ENCODE measurements around the gene PMPCB. TPM values are rescaled to one million over a fixed set of nuclear protein-coding genes. Genes with fewer than 3 reads are reported as not detected.
A peak's percentile ranks its signal among the peaks of the same experiment; 100 is the strongest.
"Not testable (repeated sequence)": the region's sequence is repeated elsewhere in the genome, so short reads cannot be mapped to it uniquely, and the experiment has no call there.

Gene PMPCB, protein sequence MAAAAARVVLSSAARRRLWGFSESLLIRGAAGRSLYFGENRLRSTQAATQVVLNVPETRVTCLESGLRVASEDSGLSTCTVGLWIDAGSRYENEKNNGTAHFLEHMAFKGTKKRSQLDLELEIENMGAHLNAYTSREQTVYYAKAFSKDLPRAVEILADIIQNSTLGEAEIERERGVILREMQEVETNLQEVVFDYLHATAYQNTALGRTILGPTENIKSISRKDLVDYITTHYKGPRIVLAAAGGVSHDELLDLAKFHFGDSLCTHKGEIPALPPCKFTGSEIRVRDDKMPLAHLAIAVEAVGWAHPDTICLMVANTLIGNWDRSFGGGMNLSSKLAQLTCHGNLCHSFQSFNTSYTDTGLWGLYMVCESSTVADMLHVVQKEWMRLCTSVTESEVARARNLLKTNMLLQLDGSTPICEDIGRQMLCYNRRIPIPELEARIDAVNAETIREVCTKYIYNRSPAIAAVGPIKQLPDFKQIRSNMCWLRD
- 53.3 TPM for total RNA-seq (2013)
- 10 to 100 TPM; 42.8 to 50.8 (median 44.9) TPM for polyA plus RNA-seq
- polyA minus RNA-seq = 13.2 and 17.5 TPM in 2 replicates
- total RNA-seq = 38.8 to 80.0 (median 59.2) reads per million in 11 experiments

DNA sequence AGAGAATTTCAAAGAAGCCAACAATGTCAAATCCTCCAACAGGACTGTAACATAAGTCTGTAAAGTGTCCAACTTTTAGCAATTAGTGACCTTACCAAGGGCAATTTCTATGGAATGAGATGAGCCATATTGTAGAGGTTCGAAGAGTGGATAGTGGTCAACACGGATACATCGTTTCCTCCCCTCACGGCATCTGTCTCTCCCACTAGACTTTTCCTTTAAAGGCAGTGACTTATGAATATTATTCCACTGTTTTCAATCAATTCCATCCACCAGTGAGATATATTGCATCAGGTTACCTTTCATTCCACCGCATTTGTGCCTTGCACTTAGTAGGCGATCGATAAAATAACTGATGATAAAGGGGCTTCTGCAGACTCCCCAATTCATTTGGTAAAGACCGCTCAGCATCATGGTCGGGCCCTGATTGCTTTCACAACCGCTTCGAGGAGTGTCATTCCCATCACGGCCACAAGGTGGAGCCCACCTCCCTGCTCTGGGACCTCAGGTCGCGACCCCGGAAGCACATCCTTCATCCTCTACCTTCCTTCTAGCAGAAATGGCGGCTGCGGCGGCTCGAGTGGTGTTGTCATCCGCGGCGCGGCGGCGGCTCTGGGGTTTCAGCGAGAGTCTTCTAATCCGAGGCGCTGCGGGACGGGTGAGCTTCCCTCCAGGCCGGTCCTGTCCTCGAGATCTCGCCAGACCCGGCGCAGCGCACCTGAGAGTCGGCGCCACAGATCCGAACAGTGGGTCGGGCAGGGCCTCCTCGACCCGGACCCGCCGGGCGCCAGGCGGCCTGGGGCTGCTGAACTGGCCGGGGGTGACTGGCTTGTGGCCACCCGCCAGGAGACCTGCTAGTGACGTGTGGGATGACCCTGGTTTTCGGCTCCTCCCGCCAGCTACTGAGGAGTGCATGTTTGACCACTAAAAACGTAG is at the start of gene PMPCB:
Gene PMPCB (plus strand): TSS at position 535 of the 936 bp plus-strand sequence. CDS start 25 bp downstream, at position 560.
- peak within 1 kb of the TSS; percentile 90 for H3K4me2 ChIP-seq (replicated peaks; ENCODE audit: extremely low read depth, low read length, poor library complexity, severe bottlenecking)
- H3K4me1 Mint-ChIP-seq = peaks cover 21% of the 10 kb centered on the region
- H3K9me3 ChIP-seq (replicated peaks in 1 of 2; ENCODE audit: control insufficient read depth in 1 of 2, insufficient read depth in 1 of 2, low read length in 2 of 2) = no peaks in the 10 kb centered on the region
- peaks cover 11 to 15% of the 10 kb centered on the region in 2 donors for H3K4me1 ChIP-seq (ENCODE audit: control insufficient read depth in 1 of 2, insufficient read depth in 2 of 2, low read length in 2 of 2)
- peak within 1 kb of the TSS; percentile 80 to 85 (median 84) for H3K4me3 ChIP-seq (replicated peaks in 1 of 3; ENCODE audit: low read depth in 2 of 3, low read length in 3 of 3)
- peaks cover 0 to 2% (median 0%) of the 10 kb centered on the region in 7 donors for H3K9me3 Mint-ChIP-seq
- no peaks in the 10 kb centered on the region for H4K20me1 ChIP-seq (ENCODE audit: insufficient read depth, low read length)
- peak within 1 kb of the TSS; percentile 80 for H2AFZ ChIP-seq (ENCODE audit: insufficient read depth, low read depth, low read length, poor library complexity, severe bottlenecking)
- H3K27me3 Mint-ChIP-seq (ENCODE audit: low read depth in 3 of 3) = peaks cover 0 to 1% (median 1%) of the 10 kb centered on the region in 3 donors
- peak within 1 kb of the TSS; percentile 81 to 84 for H3K27ac ChIP-seq (ENCODE audit: low read depth in 1 of 2, low read length in 2 of 2)
- peak within 1 kb of the TSS; percentile 81 to 83 for H3K4me3 Mint-ChIP-seq
- DNase-seq = peak; percentile 88 to 92 (median 90)
- TF ChIP-seq, protein P1, sequence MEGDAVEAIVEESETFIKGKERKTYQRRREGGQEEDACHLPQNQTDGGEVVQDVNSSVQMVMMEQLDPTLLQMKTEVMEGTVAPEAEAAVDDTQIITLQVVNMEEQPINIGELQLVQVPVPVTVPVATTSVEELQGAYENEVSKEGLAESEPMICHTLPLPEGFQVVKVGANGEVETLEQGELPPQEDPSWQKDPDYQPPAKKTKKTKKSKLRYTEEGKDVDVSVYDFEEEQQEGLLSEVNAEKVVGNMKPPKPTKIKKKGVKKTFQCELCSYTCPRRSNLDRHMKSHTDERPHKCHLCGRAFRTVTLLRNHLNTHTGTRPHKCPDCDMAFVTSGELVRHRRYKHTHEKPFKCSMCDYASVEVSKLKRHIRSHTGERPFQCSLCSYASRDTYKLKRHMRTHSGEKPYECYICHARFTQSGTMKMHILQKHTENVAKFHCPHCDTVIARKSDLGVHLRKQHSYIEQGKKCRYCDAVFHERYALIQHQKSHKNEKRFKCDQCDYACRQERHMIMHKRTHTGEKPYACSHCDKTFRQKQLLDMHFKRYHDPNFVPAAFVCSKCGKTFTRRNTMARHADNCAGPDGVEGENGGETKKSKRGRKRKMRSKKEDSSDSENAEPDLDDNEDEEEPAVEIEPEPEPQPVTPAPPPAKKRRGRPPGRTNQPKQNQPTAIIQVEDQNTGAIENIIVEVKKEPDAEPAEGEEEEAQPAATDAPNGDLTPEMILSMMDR (IDR thresholded peaks at IDR 0.05) = peak; percentile 95
- peak within 1 kb of the TSS; percentile 84 for H3K9ac ChIP-seq (ENCODE audit: insufficient read depth, low read length, poor library complexity, severe bottlenecking)
- H3K36me3 Mint-ChIP-seq = peaks cover 19 to 27% of the 10 kb centered on the region in 2 donors
- intact Hi-C loops (cut with micrococcal nuclease) = loop anchor here (5.0 to 10.0 kb wide), 3 partner anchors 45 to 222 kb away; partner anchors contain the start of genes ARMC10 (in 1 of the 2), DNAJC2 (in 1 of the 2) and FBXL13 (in 1 of the 2)
- H3K79me2 ChIP-seq (ENCODE audit: insufficient read depth, low read length) = peaks cover 30% of the 10 kb centered on the region
- H3K27ac Mint-ChIP-seq = peak within 1 kb of the TSS; percentile 85 to 96 (median 93)
- H3K27me3 ChIP-seq (ENCODE audit: control insufficient read depth in 2 of 2, insufficient read depth in 2 of 2, low read length in 2 of 2) = no peaks in the 10 kb centered on the region
- 0% methylated on average over 48 of the region's 52 CpGs for whole genome bisulfite sequencing (ENCODE audit: insufficient coverage)
- H3K36me3 ChIP-seq (replicated peaks in 1 of 2; ENCODE audit: control insufficient read depth in 1 of 2, insufficient read depth in 2 of 2, low read length in 2 of 2) = peaks cover 24 to 34% of the 10 kb centered on the region in 2 donors

DNA sequence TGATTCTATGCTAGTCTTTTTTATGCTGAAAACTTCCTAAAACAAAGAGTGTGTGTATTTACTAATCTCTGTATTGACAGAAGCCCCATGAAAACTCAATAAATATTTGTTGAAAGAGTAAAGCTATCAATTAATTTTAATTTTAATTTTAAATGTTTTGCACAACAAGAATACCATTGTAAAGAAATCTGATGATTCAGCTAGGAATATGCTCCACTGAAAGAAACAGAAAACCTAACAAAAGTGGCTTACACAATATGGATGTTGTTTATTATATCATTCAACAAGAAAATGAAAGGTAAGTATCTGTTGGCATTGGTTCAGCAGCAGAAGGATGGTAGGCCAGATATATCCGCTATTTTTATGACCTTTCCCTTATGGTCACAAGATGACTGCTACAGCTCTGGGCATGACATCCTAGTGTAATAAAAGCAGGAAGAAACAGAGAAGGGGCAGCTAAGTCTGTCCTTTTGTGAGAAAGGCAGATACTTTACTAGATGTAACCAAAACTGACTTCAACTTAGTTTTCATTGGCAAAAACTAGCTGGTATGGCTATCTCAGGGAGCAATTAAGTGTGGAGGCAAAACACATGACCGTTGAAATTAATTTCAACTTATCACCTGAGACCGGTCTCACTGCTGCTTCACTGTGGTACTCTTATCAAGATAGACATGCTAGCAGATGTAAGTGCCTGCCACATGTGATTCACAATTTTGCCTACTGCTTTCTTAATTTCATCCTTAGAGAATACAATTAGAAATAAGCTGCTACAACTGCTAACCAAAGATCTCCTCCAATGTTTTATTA is 43.3 kb upstream of the PMPCB start:
- H3K27me3 ChIP-seq (ENCODE audit: control insufficient read depth in 2 of 2, insufficient read depth in 2 of 2, low read length in 2 of 2); H3K27me3 Mint-ChIP-seq (ENCODE audit: low read depth in 3 of 3); H3K4me3 ChIP-seq (replicated peaks in 1 of 3; ENCODE audit: low read depth in 2 of 3, low read length in 3 of 3); H3K4me1 Mint-ChIP-seq; H3K4me2 ChIP-seq (replicated peaks; ENCODE audit: extremely low read depth, low read length, poor library complexity, severe bottlenecking); H3K4me1 ChIP-seq (ENCODE audit: control insufficient read depth in 1 of 2, insufficient read depth in 2 of 2, low read length in 2 of 2); H2AFZ ChIP-seq (ENCODE audit: insufficient read depth, low read depth, low read length, poor library complexity, severe bottlenecking); H3K27ac Mint-ChIP-seq; intact Hi-C loops (cut with micrococcal nuclease); H3K79me2 ChIP-seq (ENCODE audit: insufficient read depth, low read length); H3K9me3 ChIP-seq (replicated peaks in 1 of 2; ENCODE audit: control insufficient read depth in 1 of 2, insufficient read depth in 1 of 2, low read length in 2 of 2); H3K4me3 Mint-ChIP-seq; H3K27ac ChIP-seq (ENCODE audit: low read depth in 1 of 2, low read length in 2 of 2); H3K36me3 ChIP-seq (replicated peaks in 1 of 2; ENCODE audit: control insufficient read depth in 1 of 2, insufficient read depth in 2 of 2, low read length in 2 of 2); DNase-seq; H3K9me3 Mint-ChIP-seq; H4K20me1 ChIP-seq (ENCODE audit: insufficient read depth, low read length); H3K36me3 Mint-ChIP-seq; H3K9ac ChIP-seq (ENCODE audit: insufficient read depth, low read length, poor library complexity, severe bottlenecking): not testable (repeated sequence)
- 55% methylated on average over 2 of the region's 3 CpGs for WGBS (ENCODE audit: insufficient coverage)

DNA sequence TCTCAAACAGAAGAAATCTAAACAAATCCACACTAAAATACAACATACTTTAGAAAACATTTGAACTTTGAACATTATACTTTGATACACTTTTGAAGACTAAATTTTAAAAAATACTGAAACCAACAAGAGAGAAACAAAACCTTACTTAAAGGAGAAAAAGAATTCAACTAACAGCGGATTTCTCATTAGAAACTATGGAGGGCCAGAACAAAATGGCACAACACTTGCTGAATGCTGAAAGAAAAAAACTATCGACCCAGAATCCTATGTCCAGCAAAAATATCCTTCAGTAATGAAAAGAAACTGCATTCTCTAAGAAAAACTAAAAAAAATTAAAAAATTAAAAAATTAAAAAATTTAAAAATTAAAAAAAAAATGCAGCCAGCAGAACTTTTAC is 33.2 kb upstream of the PMPCB start:
- DNase-seq; H3K9ac ChIP-seq (ENCODE audit: insufficient read depth, low read length, poor library complexity, severe bottlenecking); H2AFZ ChIP-seq (ENCODE audit: insufficient read depth, low read depth, low read length, poor library complexity, severe bottlenecking); H3K79me2 ChIP-seq (ENCODE audit: insufficient read depth, low read length); H3K4me1 ChIP-seq (ENCODE audit: control insufficient read depth in 1 of 2, insufficient read depth in 2 of 2, low read length in 2 of 2); H3K4me3 ChIP-seq (replicated peaks in 1 of 3; ENCODE audit: low read depth in 2 of 3, low read length in 3 of 3); H3K27ac ChIP-seq (ENCODE audit: low read depth in 1 of 2, low read length in 2 of 2); H4K20me1 ChIP-seq (ENCODE audit: insufficient read depth, low read length); H3K9me3 ChIP-seq (replicated peaks in 1 of 2; ENCODE audit: control insufficient read depth in 1 of 2, insufficient read depth in 1 of 2, low read length in 2 of 2); H3K9me3 Mint-ChIP-seq; H3K36me3 ChIP-seq (replicated peaks in 1 of 2; ENCODE audit: control insufficient read depth in 1 of 2, insufficient read depth in 2 of 2, low read length in 2 of 2); intact Hi-C loops (cut with micrococcal nuclease); H3K4me2 ChIP-seq (replicated peaks; ENCODE audit: extremely low read depth, low read length, poor library complexity, severe bottlenecking); H3K27me3 ChIP-seq (ENCODE audit: control insufficient read depth in 2 of 2, insufficient read depth in 2 of 2, low read length in 2 of 2); H3K36me3 Mint-ChIP-seq; H3K4me1 Mint-ChIP-seq; H3K4me3 Mint-ChIP-seq; H3K27ac Mint-ChIP-seq; H3K27me3 Mint-ChIP-seq (ENCODE audit: low read depth in 3 of 3): not testable (repeated sequence)
- no CpG with 5 or more reads among the region's 2 CpGs for WGBS (ENCODE audit: insufficient coverage)

Measured in CD14-positive monocyte (primary cell).